Activated CD4-positive, CD25-positive, alpha-beta regulatory T cell treated with anti-CD3 and anti-CD28 coated beads, Interleukin-2, amount 50 U/mL, for 16 hours (primary cell): Measurements from ENCODE around the gene EBLN1.

ENCODE experiments used
- DNase-seq: peaks from one replicate; pipeline ENCODE4 v3.0.0-alpha.2; 2020; ENCODE audit warnings: low read depth, low spot score

EBLN1 gene

DNA sequence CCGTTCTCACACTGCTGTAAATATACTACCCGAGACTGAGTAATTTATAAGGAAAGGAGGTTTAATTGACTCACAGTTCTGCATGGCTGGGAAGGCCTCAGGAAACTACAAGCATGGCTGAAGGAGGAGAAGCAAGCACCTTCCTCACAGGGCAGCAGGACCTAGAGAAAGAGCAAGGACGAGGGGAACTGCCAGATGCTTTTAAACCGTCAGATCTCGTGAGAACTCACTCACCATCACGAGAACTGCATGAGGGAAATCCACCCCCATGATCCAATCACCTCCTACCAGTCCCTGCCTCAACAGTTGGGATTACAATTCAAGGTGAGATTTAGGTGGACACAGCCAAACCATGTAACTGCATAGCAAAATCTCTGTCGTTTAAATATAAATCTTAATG is at the start of gene EBLN1:
Gene EBLN1, minus strand, starts transcription at position 174 of the 400 bp plus-strand sequence. CDS start 8,032 bp downstream, outside the sequence.
- DNase-seq, result no peak

DNA sequence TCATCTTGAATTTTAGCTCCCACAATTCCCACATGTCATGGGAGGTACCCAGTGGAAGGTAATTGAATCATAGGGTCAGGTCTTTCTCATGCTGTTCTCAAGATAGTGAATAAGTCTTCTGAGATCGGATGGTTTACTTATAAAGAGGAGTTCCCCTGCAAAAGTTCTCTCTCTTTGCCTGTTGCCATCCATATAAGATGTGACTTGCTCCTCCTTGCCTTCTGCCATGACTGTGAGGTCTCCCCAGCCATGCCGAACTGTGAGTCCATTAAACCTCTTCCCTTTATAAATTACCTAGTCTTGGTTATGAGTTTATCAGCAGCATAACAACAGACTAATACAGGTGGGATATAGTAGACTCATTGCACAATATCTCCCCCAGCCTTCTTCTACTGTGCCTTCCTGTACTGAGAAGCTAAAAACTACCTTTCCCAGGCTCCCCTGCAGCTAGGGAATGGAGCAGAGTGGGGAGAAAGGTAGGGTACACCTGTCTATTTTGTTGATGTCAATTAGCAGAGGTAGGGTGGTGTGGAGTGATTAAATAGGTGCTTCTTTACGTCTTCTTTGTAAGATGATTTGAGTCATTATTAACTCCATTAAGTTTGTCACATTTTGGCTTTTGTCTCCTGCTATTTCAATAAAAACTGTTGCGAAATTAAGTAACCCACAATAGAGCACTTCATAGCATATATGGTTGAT is 48.2 kb upstream of the EBLN1 start:
- DNase-seq, result no peak

DNA sequence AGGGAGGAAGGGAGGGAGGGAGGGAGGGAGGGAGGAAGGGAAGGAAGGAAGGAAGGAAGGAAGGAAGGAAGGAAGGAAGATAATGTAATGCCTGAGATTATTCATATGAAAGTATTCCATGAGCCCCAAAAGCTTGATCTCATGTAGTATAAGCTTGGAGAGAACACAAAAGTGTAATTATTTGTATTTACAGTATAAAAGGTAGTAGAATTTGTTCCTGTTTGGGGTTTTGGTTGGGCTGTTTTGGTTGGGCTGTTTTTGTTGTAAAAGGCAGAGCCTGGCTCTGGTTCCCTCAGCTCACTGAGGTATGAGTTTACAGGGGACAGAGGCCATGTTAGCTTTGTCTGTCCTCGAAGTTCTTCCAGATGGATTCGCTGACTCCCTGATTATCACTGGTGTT is 45.3 kb upstream of the EBLN1 start:
- DNase-seq, result no peak

DNA sequence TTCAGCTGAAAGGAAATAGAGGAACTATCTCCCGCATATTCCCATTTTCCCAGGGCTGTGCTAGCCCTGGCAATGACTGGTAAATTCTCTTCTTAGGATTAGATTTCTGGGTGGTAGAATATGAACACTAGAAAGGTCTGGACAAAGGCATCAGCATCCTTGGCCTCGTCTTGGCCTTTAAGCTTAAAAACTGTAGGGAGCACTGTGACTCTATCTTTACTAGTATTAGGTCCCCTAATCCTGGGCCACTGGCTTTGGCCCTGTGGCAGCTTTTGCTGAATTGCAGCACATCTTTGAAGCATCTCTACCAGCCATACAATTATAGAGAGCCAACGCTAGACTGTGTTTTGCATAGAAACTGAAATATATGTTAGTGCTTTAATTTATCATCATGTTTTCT is 41.5 kb upstream of the EBLN1 start:
- no peak for DNase-seq

DNA sequence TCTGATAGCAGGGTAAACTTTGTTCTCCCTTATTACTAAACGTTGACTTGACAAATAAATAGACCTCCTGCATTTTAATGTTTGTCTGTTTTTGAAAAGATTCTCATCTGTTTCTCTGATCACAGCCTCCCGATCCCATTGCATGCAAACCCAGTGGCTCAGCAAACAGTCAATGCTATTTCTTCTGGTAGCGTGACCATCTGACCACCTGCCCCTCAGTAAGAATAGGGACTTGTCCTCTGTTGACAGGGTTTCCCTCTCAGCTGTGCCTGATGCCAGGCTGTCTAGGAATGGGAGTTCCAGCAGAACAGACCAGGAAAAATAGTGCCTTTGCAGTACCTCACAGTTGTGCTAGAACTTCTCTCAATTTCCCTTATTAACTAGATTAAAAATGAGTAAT is 40.7 kb upstream of the EBLN1 start:
- no peak for DNase-seq

DNA sequence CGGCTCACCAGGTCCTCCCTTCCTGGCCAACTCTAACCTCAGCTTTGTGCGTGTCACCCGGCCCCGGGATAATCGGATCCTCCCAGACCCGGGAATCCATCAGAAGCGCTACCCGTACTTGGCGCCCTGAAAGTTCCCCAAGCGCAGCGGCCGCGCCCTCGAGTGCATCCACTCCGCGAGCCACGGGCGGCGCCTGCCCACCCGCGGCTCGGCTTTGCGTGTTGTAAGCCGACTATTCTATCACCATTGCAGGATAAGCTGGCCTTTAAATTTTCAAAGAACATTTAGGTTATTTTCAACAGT is 35.7 kb upstream of the EBLN1 start:
- peak; percentile 9 for DNase-seq

DNA sequence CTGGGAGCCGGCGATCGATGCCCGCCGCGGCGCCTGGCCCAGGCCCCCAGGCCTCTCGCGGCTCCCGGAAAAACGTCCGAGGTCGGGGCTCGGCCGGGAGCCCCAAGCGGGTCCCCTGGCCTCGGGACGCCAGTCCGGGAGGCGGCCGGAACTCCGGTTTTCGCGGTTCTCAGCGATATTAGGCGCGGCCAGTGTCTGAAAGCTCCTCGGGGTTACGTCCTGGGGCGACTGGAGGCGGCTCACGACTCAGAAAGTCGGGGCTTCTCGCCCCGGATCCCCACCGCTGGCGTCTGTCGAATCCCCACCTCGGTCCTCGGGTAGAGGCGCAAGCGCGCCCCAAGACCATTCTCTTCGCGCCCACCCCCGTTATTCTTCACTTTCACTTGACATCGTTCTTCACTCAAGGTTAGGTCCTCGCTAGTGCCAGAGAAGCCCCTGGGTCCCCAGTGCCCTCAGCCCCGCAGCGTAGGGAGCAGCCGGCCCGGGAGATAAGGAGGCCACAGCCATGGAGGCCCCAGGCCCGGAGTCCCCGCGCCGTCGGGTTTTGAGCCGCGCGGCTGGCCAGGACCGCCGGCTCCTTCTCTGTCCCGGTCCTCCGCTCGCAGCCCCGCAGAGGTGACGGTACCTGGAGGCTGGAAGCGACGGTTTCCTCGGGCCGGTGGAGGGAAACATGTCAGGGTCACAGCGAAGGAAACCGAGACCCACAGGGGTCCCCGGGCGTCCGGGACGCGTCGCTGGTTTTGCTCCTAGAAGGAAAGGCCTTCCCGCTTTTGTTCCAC is 35.2 kb upstream of the EBLN1 start:
- DNase-seq, result peak; percentile 3

DNA sequence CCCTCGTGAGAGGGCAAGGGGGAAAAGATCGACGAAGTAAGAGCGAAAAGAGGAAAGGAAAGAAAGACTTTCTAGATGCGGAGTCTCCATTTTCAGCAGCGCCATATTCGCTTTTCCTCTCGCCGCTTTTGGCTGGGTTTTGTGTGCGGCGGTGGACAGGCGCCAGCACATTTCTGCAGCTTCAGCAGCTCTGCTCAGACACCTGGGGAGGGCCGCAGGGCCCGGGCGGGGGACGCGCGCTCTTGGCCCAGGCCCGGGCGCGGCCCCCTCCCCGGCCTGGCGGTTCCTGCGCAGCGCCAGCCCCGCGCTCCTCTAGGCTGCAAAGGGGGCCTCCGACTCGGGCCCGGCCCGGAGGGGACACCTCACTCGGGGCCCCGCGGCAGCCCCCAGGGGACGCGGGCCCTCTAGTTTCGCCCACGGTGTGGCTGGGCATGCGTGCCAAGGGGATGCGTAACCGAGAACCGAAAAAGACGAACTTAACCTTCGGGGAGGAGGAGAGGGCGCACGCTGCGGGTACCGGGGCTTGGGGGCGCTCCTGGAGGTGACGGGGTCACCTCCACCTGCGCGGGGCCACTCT is 34.5 kb upstream of the EBLN1 start:
- peak; percentile 36 for DNase-seq

DNA sequence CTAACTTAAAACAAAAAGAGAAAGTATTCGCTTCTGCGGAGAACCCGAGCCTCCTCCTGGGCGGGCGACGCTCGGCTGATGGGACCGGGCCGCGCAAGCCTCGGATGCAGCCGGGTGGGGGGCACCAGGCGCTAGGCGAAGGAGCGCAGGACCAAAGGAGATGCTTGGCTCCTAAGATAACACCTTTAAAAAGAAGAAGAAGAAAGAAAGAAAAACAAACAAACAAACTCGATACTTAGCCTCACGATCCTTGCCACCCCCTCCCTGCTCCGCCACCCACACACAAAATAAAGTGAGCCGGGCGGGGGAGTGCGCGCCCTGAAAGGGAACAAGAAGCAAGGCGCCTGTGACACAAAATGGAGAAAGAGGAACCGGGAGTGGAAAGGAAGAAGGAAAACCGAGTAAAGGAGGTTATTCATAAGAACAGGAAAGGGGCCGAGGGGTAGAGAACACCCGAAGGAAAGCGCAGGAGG is 34.0 kb upstream of the EBLN1 start:
- peak; percentile 32 for DNase-seq

DNA sequence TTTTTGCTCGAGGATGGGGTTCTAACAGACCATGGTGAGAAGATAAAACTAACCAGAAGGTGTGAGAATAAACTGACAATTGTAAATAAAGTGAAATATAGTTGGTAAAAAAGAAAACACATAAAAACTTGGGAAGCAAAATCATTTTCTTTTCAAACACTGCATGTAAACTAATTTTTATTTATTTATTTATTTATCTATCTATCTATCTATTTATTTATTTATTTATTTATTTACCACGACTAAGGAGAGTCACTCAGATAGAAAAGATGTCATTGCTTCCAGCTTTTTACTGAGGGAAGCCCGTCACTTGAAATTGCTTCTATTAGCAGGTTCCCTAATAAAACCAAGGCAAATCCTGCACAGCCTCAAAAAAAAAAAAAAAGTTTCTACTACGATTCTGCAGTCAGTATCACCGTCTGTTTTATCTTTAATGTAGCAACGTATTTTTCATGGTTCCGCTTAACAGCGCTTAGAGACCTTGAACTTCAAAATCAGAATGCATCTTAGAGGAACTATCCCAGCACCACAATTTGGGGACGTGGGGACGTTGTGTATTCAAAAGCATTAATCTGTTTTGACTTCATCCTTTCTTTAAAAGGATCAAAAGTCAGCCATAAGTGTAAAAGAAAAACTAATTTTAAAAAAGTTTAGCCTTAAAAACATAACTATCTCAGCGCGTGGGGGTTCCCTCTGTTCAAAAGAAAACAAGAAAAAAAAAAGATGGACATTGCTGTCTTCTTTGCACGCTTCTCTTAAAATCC is 33.3 kb upstream of the EBLN1 start:
- DNase-seq, result no peak

DNA sequence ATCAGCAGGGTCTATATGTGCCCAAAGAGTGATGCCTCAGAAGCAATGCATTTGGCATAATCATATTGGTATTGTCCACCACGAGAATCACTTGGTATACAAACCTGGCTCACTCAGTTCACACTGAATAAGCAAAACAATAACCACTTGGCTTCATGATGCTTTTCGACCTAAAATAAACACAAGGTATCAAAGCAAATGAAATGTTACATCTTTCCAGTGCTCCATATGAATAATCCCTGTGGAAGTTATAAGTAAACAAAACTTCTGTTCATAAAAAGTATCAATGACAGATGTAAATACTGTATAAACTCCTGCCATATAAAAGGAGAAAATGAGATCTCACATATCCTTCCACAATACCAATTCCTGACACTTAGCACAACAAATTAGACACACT is 29.8 kb upstream of the EBLN1 start:
- no peak for DNase-seq

DNA sequence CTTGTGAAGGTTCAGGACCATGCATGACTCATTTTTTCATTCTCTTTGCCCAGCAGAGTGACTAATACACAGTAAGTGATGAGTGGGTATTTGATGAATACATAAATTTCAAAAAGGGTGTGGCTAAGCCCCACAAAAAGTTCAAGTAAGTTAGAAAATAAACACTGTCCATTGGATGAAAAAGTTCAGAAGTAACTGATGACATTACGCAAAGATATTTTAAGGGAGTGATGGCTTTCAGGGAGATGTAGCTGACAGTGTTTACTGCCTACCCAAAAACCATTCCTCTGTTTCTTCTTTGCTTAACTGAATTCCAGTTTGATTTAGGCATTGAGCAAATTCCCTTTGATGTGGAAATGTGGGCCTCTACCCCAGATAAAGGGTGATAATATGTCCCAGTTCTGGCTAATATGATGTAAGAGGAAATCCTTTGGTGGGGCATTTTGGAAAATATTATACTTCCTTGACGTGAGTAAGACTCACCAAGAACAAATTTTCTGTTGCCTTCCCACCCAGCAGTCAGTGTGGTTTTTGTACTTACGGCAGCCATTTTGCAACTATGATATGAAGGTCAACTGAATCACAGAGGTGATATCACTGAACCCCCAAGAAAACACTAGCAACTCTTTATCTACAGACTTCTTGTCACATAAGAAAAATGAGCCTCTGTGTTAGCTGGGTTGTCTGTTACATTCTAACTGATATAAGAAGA is 29.0 kb upstream of the EBLN1 start:
- DNase-seq, result no peak

DNA sequence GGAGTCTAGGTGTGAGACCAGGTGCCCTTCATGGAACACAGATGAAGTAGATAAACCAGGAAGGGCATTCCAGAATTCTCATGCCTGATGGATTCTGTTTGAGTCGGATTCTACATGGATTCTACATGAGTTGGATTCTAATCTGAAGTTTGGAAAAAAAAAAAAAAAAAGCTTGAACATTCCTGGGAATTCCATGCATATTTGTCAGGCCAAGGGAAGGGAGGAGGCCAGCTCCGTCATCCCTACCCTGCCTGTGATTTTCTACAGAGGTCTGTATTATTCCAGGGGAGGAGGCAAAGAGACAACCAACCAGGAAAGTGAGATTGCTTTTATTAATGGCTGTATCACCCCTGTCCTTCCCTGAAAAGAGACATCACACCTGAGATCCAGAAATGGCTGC is 27.8 kb upstream of the EBLN1 start:
- no peak for DNase-seq

DNA sequence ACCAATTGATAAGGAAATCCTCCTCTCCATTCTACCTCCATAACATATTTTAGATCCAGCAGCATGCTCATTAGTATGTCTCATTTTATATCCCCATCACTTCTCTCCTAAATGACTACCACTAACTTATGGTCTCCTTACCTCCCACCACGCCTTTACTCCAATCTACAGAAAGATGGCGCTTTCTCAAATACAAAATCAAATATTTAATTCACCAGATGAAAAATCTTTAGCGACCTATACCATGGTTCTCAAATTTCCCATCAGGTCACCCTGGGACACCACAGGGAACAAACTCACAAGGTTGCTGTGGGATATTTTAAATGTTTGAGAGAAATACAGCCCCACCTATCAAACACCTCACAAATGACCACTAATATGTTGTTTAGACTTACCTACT is 27.0 kb upstream of the EBLN1 start:
- DNase-seq, result no peak

DNA sequence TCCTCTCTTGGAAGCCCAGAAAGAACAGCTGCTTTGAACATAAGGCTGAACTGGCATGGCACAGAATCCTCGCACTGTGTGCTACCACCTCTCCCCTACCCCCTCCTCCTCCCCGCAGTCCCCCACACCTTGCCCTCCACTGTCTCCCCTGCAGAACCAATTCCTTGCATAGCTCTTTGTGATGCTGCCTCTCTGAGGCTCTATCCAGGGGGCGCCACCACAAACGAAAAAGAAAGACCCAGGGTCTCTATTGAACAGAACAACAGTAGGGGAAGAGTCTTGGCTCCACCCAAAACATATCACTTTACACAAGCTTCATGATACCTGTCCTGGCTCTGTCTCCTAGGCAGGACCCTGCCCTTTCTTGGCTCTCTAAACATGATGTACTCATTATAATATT is 26.2 kb upstream of the EBLN1 start:
- no peak for DNase-seq

DNA sequence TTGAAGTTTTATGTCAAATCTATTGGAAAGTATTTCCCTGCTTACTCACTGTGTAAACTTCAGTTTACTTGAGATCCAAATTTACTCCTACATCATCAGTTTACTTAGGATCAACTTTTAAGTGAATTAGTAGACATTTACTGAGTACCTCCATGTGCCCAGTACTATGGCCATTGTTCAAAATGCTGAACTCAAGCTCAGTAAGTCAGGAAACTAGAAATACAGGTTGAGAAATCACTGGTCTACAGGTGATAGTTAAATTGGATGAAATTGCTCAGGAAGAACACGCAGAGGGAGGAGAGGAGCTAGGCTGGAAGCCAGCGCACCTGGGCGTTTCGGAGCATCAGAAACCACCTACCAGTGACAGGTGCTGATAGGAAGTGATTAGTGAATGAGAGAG is 25.5 kb upstream of the EBLN1 start:
- DNase-seq, result no peak

DNA sequence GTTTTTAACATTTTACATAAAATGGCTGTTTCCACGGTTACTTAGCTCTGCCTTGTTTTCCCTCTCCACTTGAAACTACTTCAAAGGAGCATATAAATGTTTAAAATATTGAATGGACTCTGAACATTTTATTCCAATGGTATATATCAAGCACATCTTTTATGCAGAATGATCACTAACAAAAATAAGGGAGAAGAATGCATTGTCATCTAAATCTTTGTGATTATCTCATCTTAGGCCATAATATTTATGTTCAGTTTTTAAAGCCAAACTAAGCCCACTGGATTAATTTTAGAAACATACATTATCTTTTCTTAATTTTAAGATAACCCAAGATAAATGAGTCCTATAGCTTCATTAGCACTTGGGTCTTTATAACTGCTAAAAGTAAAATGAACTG is 13.4 kb upstream of the EBLN1 start:
- no peak for DNase-seq

DNA sequence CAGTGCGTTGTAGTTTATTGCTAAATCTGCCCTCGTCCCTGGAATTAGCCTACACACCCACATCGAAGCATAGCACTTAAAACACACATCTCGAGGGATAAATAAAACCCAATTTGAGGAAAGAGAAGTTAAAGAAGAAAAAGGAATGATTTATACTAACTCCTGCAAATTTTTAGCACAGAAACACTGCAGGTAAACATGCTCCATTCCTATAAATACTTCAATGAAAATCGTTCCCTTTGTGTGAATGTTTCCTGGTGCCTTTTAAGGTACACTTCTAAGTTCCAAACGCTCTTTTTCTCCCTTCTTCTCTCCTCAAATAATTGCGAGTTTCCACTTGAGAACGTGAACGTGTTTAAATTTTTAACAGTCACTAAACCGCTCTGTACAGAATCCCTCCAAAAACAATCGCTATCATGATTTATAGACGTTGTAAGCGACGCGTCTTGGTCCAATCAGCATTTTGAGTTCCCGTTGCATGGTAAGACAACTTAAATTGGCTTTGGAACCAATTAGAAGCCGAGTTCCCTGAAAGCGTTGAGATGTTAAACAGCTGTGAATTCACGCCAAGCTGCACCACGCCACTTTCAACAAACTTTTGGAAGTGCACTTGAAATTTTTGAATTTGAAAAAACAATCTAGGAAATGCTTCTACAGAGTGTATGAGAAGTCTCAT is 12.5 kb upstream of the EBLN1 start:
- DNase-seq, result no peak

DNA sequence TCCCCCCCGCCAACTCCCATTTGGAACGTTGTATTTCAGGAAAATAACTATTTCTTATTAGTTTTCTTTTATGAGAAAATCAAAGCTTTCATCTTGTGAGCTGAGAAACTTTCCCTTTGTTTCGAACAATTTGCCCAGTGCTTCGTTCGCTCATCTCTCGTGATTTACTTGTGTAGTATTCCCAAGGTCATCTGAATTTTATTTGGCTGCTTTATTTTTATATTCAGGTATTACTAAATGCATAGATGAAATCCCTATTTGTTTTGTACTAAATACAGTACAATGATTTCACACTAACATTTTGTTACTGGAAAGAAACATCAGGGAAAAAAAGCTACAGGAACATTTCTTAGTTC is 12.0 kb upstream of the EBLN1 start:
- no peak for DNase-seq

DNA sequence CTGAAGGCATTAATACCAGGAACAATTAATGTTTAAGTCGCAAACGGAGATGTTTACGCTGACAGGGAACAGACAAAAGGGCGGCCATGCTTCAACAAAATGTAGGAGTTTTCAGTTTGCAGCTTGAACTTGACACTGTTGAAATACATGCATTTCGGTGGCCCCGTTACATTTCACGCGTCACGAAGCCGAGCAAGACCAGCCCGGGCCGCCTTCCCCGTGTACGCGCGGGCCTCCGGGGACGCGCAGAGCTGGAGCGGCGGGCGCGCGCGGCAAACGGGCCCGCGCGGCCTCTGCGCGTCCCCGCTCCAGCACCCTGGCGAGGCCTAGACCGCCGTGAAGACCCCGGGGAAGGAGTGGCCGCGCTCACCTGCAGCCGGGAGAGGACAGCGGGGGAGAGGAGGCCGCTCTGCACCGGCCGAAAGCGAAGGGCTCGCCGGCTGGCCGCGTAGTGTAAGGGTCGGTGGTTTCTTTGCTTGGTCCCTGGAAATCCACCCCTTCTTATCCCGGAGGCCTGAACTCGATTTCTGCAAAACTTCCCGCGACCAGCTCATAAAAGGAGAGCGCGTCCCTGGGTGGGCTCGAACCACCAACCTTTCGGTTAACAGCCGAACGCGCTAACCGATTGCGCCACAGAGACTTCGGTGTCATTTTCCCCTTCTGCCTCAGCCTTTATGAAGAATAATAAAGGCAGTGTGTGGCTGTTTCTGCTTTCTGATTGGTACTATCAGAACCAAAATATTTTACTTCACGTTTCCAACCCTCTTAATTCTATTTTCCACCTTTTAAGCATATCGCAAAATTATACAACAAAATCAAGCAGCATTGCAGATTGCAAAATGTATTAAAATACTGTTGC is 11.4 kb upstream of the EBLN1 start:
- peak; percentile 77 for DNase-seq
